KBM-7 (cell line): ENCODE data around the gene DCBLD2.

ENCODE experiments used
- DNase-seq: peaks from one replicate; pipeline ENCODE4 v3.0.0-alpha.2; 2015
- in situ Hi-C: fragments of 300-500 bp; cut with MboI; formaldehyde crosslinking; loops from 2 replicates; pipeline ENCODE4 v1.14.3; 2020; ENCODE audit warnings: low sequenced_read_pairs, low pct_unique_long_range_greater_than_20kb, mixed read lengths

Gene DCBLD2

GRCh38 chr3:98750276-98750919 is 151.1 kb downstream of the DCBLD2 start:
- DNase-seq = no peak
- in situ Hi-C loops = no loop called here

DNA sequence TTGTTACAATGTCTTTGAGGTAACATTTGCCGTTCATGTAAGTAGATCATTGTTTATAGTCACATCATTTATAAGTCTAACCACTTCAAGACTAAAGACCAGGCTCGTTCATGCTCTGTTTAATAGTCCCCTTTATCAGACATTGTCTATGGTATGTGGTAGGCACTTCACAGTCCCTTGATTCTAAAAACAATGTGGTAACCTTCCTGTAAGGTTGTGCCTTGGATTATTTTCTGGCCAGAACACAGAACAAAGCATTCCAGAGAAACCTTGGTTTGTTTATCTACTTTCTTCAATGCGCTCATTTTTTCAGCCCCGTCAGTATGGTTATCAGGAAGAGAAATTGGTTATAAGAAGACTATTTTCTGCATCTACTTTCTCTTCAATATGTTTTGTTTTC is 154.6 kb downstream of the DCBLD2 start:
- no peak for DNase-seq
- in situ Hi-C loops = no loop called here

DNA sequence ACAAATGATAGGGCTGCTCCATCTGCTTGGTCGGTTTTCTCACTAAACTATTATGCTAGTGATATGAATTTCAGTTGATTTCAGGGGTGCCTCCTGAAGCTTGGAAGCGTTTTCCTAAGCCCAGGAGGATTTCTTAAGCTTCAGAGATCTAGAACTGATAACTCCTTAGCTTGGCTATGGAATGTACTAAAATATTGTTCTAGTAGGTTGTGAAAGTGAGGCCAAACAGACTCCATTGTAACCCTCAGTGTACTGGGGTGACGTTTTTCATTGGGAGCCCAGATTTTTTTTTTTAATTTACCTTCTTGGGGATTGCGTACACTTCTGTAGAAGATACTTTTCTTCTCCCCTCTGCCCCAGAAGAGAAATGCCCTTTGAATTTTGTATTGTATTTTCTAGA is 155.4 kb downstream of the DCBLD2 start:
- in situ Hi-C loops = no loop called here
- DNase-seq = no peak
